ENCODE results near the gene ALG1.
"Not testable (repeated sequence)": the region's sequence is repeated elsewhere in the genome, so short reads cannot be mapped to it uniquely, and the experiment has no call there.

The ALG1 gene
- total RNA-seq = 36.8 to 64.5 reads per million in 2 experiments

- peak; percentile 84 for DNase-seq (ENCODE audit: low read depth)
Observed at GRCh38 chr16:5071681-5072333, at the start of gene ALG1. ALG1 (plus strand) TSS chr16:5071843; CDS start chr16:5071850, 7 bp downstream.

- no peak for DNase-seq (ENCODE audit: low read depth)
Observed at GRCh38 chr16:5022521-5022920, 49.1 kb upstream of the ALG1 start.

GRCh38 chr16:5024632-5025031 lies 47.0 kb upstream of the ALG1 start:
- no peak for DNase-seq (ENCODE audit: low read depth)

- DNase-seq (ENCODE audit: low read depth) = no peak
Observed at GRCh38 chr16:5025171-5025632, 46.4 kb upstream of the ALG1 start.

GRCh38 chr16:5026664-5027063 lies 45.0 kb upstream of the ALG1 start:
- DNase-seq (ENCODE audit: low read depth) = no peak

GRCh38 chr16:5027086-5027485 lies 44.6 kb upstream of the ALG1 start:
- DNase-seq (ENCODE audit: low read depth) = no peak

- no peak for DNase-seq (ENCODE audit: low read depth)
Observed at GRCh38 chr16:5027575-5028235, 43.9 kb upstream of the ALG1 start.

GRCh38 chr16:5028950-5029475 lies 42.6 kb upstream of the ALG1 start:
- DNase-seq (ENCODE audit: low read depth) = no peak

- no peak for DNase-seq (ENCODE audit: low read depth)
Observed at GRCh38 chr16:5030251-5030870, 41.3 kb upstream of the ALG1 start.

- no peak for DNase-seq (ENCODE audit: low read depth)
Observed at GRCh38 chr16:5031601-5032000, 40.0 kb upstream of the ALG1 start.

GRCh38 chr16:5032748-5033167 lies 38.9 kb upstream of the ALG1 start:
- no peak for DNase-seq (ENCODE audit: low read depth)

GRCh38 chr16:5033256-5034166 lies 38.1 kb upstream of the ALG1 start, which contains the start of gene NAGPA:
NAGPA (minus strand) TSS chr16:5033935; CDS start chr16:5033914, 21 bp downstream.
- peak; percentile 78 for DNase-seq (ENCODE audit: low read depth)

- no peak for DNase-seq (ENCODE audit: low read depth)
Observed at GRCh38 chr16:5034167-5034523, 37.5 kb upstream of the ALG1 start.

GRCh38 chr16:5035909-5036227 lies 35.8 kb upstream of the ALG1 start:
- DNase-seq (ENCODE audit: low read depth) = no peak

- DNase-seq (ENCODE audit: low read depth) = no peak
Observed at GRCh38 chr16:5036228-5037156, 35.2 kb upstream of the ALG1 start.

GRCh38 chr16:5040451-5040850 lies 31.2 kb upstream of the ALG1 start:
- no peak for DNase-seq (ENCODE audit: low read depth)

- DNase-seq (ENCODE audit: low read depth) = no peak
Observed at GRCh38 chr16:5041600-5042133, 30.0 kb upstream of the ALG1 start.

GRCh38 chr16:5042574-5043171 lies 29.0 kb upstream of the ALG1 start:
- no peak for DNase-seq (ENCODE audit: low read depth)

- no peak for DNase-seq (ENCODE audit: low read depth)
Observed at GRCh38 chr16:5044011-5044540, 27.6 kb upstream of the ALG1 start.

GRCh38 chr16:5044581-5044980 lies 27.1 kb upstream of the ALG1 start:
- not testable (repeated sequence) for DNase-seq (ENCODE audit: low read depth)

Data from T follicular helper cell (primary cell).